ENCODE measurements around the gene CAPZB. TPM values are rescaled to one million over a fixed set of nuclear protein-coding genes. Genes with fewer than 3 reads are reported as not detected.

The CAPZB gene
- total RNA-seq, 1 donor from 2014 or later = 217 TPM

- no peak for DNase-seq
- intact Hi-C loops (cut with micrococcal nuclease) = no loop called here
- Histone ChIP-seq H3K36me3 (peaks cover 19% of the 10 kb centered on the region), H3K27me3 (ENCODE audit: low read depth) (no peaks in the 10 kb centered on the region), H3K4me1 (peaks cover 21% of the 10 kb centered on the region), H3K9me3 (replicated peaks) (no peaks in the 10 kb centered on the region), H3K4me3 (no peak overlapping the region), H3K27ac (replicated peaks) (no peak overlapping the region)
- no peak for TF ChIP-seq CTCF (IDR thresholded peaks at IDR 0.05; ENCODE audit: borderline replicate concordance)
These were observed 168.0 kb downstream of the CAPZB start for GRCh38 chr1:19317126-19317910.

GRCh38 chr1:19315378-19316198, 169.8 kb downstream of the CAPZB start:
- TF ChIP-seq CTCF (IDR thresholded peaks at IDR 0.05; ENCODE audit: borderline replicate concordance) = no peak
- H3K4me1 ChIP-seq = peaks cover 36% of the 10 kb centered on the region
- H3K4me3 ChIP-seq = no peak overlapping the region
- DNase-seq = no peak
- H3K27me3 ChIP-seq (ENCODE audit: low read depth) = no peaks in the 10 kb centered on the region
- no peaks in the 10 kb centered on the region for H3K9me3 ChIP-seq (replicated peaks)
- no peak overlapping the region for H3K27ac ChIP-seq (replicated peaks)
- intact Hi-C loops (cut with micrococcal nuclease) = no loop called here
- H3K36me3 ChIP-seq = peaks cover 14% of the 10 kb centered on the region

- no peak for TF ChIP-seq CTCF (IDR thresholded peaks at IDR 0.05; ENCODE audit: borderline replicate concordance)
- Histone ChIP-seq H3K27me3 (ENCODE audit: low read depth) (no peaks in the 10 kb centered on the region), H3K4me3 (no peak overlapping the region), H3K4me1 (peaks cover 42% of the 10 kb centered on the region), H3K9me3 (replicated peaks) (no peaks in the 10 kb centered on the region), H3K36me3 (peaks cover 12% of the 10 kb centered on the region), H3K27ac (replicated peaks) (no peak overlapping the region)
- DNase-seq = no peak
- intact Hi-C loops (cut with micrococcal nuclease) = no loop called here
These were observed 171.1 kb downstream of the CAPZB start for GRCh38 chr1:19313961-19314882.

- intact Hi-C loops (cut with micrococcal nuclease) = no loop called here
- no peak overlapping the region for H3K4me3 ChIP-seq
- no peaks in the 10 kb centered on the region for H3K9me3 ChIP-seq (replicated peaks)
- peaks cover 42% of the 10 kb centered on the region for H3K4me1 ChIP-seq
- H3K27ac ChIP-seq (replicated peaks) = no peak overlapping the region
- no peak for DNase-seq
- H3K27me3 ChIP-seq (ENCODE audit: low read depth) = no peaks in the 10 kb centered on the region
- H3K36me3 ChIP-seq = peaks cover 6% of the 10 kb centered on the region
- no peak for TF ChIP-seq CTCF (IDR thresholded peaks at IDR 0.05; ENCODE audit: borderline replicate concordance)
These were observed 171.7 kb downstream of the CAPZB start for GRCh38 chr1:19313636-19313959.
